HFFc6 (cell line): Measurements from ENCODE around the gene AKIRIN1. TPM values are rescaled to one million over a fixed set of nuclear protein-coding genes. Genes with fewer than 3 reads are reported as not detected.

Experiments
- DNase-seq: peaks from one replicate; pipeline ENCODE4 v3.0.0-alpha.2; 2018
- H3K27ac Mint-ChIP-seq: 2 replicates; pipeline ENCODE4 v1.8.0; 2020; ENCODE audit warnings: mild to moderate bottlenecking, mixed read lengths
- H3K27me3 Mint-ChIP-seq: 2 replicates; pipeline ENCODE4 v1.8.0; 2021; ENCODE audit warnings: mild to moderate bottlenecking, moderate library complexity, mixed read lengths; ENCODE audit not compliant: insufficient read depth
- H3K36me3 Mint-ChIP-seq: 2 replicates; pipeline ENCODE4 v1.8.0; 2021; ENCODE audit warnings: low read depth, mixed read lengths
- H3K4me1 Mint-ChIP-seq: 2 replicates; pipeline ENCODE4 v1.8.0; 2020; ENCODE audit warnings: low read depth, mixed read lengths
- H3K4me3 Mint-ChIP-seq: 2 replicates; pipeline ENCODE4 v1.8.0; 2020; ENCODE audit warnings: mild to moderate bottlenecking, moderate library complexity, mixed read lengths
- H3K9me3 Mint-ChIP-seq: 2 replicates; pipeline ENCODE4 v1.8.0; 2020; ENCODE audit warnings: mild to moderate bottlenecking, mixed read lengths
- CTCF ChIP-seq: fragments of 200-600 bp; sonication (generic); IDR thresholded peaks from 2 replicates; pipeline ENCODE4 v1.5.0; 2021; ENCODE audit warnings: antibody characterized with exemption, mild to moderate bottlenecking
- total RNA-seq, 6 experiments: library from RNA; stranded (reverse); fragmentation: NEBNext Ultra II Directional; extraction: Animal tissue kit (Norgen Biotek cat#: 25700); gene quantifications; 2 replicates in 1 of 6; 3 replicates in 5 of 6; pipeline ENCODE4 v1.2.3, GENCODE V29; 2021

AKIRIN1 gene
- total RNA-seq, 6 experiments from 2014 or later: 63.3 to 78.7 (median 71.2) TPM

DNA sequence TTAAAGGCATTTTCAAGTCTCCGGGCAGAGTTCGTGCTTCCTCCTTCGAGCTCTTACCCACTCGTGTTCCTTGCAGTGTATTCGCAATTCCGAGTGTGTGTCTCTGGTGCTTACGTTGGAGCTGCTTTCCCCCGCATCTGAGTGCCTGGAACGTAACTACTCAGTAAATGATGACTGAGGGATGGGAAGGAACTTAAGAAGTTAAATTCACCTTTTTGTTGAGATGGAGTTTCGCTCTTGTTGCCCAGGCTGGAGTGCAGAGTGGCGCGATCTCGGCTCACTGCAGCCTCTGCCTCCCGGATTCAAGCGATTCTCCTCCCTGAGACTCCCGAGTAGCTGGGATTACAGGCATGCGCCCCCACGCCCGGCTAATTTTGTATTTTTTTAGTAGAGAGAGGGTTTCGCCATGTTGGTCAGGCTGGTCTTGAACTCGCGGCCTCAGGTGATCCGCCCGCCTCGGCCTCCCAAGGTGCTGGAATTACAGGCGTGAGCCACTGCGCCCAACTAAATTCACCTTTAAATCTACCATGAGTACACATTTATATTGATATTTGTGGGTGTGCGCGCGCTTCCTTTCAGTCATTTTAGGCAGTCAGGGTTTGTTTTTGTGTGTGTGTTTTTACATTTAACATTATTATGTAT lies 35.9 kb downstream of the AKIRIN1 start:
- Mint-ChIP-seq H3K4me1 (peaks cover 13% of the 10 kb centered on the region), H3K4me3 (peak overlapping the region; percentile 93), H3K27me3 (no peaks in the 10 kb centered on the region), H3K9me3 (no peaks in the 10 kb centered on the region), H3K36me3 (peaks cover 25% of the 10 kb centered on the region), H3K27ac (peak overlapping the region; percentile 97)
- TF ChIP-seq CTCF: no peak
- DNase-seq: no peak

DNA sequence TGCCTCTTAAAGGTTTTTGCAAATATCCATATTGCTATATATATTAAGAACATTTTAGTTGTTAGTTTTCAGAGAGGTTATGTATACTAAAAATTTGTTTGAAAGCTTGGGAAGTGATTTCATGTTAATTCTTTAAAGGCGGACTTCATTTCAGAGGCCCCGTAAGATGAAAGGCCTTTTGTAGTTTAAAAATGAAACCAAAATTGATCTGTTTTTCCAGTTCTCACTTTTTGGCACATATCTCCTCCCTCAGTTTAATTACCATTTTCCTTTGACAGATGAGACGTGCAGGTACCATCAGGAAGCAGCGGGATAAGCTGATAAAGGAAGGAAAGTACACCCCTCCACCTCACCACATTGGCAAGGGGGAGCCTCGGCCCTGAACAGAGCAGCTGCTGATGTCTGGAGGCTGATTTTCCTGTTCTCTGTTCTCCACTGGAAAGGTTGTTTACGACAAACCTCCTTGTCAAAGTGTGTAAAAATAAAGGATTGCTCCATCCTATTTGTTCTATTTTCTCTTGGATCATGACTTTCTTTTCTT lies 43.1 kb downstream of the AKIRIN1 start:
- no peak overlapping the region for H3K27ac Mint-ChIP-seq

DNA sequence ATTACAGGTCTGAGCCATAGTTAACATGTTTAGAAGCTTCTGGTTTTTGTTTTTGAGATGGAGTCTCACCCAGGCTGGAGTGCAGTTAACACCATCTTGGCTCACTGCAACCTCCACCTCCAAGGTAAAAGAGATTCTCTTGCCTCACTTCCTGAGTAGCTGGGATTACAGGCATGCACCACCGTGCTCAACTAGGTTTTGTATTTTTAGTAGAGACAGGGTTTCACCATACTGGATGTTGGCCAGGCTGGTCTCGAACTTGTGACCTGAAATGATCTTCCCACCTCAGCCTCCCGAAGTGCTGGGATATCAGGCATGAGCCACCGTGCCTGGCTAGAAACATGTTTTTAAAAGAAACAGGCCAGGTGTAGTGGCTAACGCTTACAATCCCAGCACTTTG lies 45.6 kb downstream of the AKIRIN1 start:
- Mint-ChIP-seq H3K4me1 (peaks cover 15% of the 10 kb centered on the region), H3K4me3 (no peak overlapping the region), H3K36me3 (peaks cover 38% of the 10 kb centered on the region), H3K27ac (no peak overlapping the region), H3K27me3 (peaks cover 1% of the 10 kb centered on the region), H3K9me3 (no peaks in the 10 kb centered on the region)
- no peak for DNase-seq
- TF ChIP-seq CTCF: no peak

More for the DNA sequence above, 43.1 kb downstream of the AKIRIN1 start:
- Mint-ChIP-seq H3K27me3 (no peaks in the 10 kb centered on the region; the same call in none of the 2 replicates), H3K4me3 (no peak overlapping the region), H3K9me3 (no peaks in the 10 kb centered on the region), H3K36me3 (peaks cover 47% of the 10 kb centered on the region), H3K4me1 (peaks cover 15% of the 10 kb centered on the region)
- no peak for DNase-seq
- TF ChIP-seq CTCF: no peak

DNA sequence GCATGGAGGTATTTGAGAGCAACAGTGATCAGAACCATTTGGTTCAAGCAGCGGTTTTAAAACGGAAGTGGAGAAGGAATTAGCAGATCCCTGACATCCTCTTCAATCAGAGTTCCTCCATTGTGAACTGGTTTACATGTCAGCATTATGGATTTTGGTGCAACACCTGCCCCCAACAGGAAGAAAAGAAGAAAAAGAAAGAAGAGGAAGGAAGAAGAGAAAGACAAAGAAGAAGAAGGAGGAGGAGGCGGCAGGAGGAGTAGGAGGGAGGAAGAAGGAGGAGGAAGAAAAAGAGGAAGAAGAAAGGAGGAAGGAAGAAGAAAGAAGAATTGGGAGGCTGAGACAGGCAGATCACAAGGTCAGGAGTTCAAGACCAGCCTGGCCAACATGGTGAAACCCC lies 52.4 kb downstream of the AKIRIN1 start:
- no peak for DNase-seq
- Mint-ChIP-seq H3K36me3 (peaks cover 31% of the 10 kb centered on the region), H3K4me1 (peaks cover 26% of the 10 kb centered on the region), H3K27ac (no peak overlapping the region), H3K9me3 (no peaks in the 10 kb centered on the region), H3K27me3 (peaks cover 1% of the 10 kb centered on the region; the same call in 1 of the 2 replicates), H3K4me3 (no peak overlapping the region)
- TF ChIP-seq CTCF: no peak

GRCh38 chr1:39044762-39045161 lies 53.7 kb downstream of the AKIRIN1 start:
- no peak for DNase-seq
- H3K4me1 Mint-ChIP-seq: peaks cover 31% of the 10 kb centered on the region
- peaks cover 1% of the 10 kb centered on the region; the same call in 1 of the 2 replicates for H3K27me3 Mint-ChIP-seq
- TF ChIP-seq CTCF: no peak
- peak overlapping the region; percentile 65 for H3K27ac Mint-ChIP-seq
- peaks cover 27% of the 10 kb centered on the region for H3K36me3 Mint-ChIP-seq
- no peak overlapping the region for H3K4me3 Mint-ChIP-seq
- H3K9me3 Mint-ChIP-seq: no peaks in the 10 kb centered on the region
